H1 (cell line): ENCODE measurements around the gene RGS7BP. TPM values are rescaled to one million over a fixed set of nuclear protein-coding genes. Genes with fewer than 3 reads are reported as not detected.

ENCODE experiments used
- CTCF ChIA-PET: fragments of 300-600 bp; sonication (Branson Sonifier 250); formaldehyde crosslinking; loops from one replicate; lab custom pipeline; 2021; ENCODE audit not compliant: partially characterized antibody; lab: Charles Lee
- POLR2A ChIA-PET: fragments of 300-600 bp; sonication (Branson Sonifier 250); formaldehyde crosslinking; loops from one replicate; lab custom pipeline; 2021; ENCODE audit warnings: inconsistent platforms; ENCODE audit not compliant: partially characterized antibody; lab: Charles Lee
- DNase-seq, 2 experiments: peaks; one replicate each; pipeline versions ENCODE4 v3.0.0 to v3.0.0-alpha.2; 2010 to 2022; ENCODE audit warnings: low spot score in 2 of 2, low read depth in 1 of 2, mixed read lengths in 1 of 2
- FAIRE-seq: peaks from 2 replicates; lab custom pipeline; 2011; peaks lifted over from hg19 to GRCh38; lab: Jason Lieb, UNC
- H2AFZ ChIP-seq: 2 replicates; pipeline ENCODE4 v1.8.1; 2012; ENCODE audit warnings: low read length, inconsistent platforms
- H2AK5ac ChIP-seq: 2 replicates; pipeline ENCODE4 v1.6.1; 2013; ENCODE audit warnings: low read depth, low read length
- H2BK120ac ChIP-seq: replicated peaks from 2 replicates; pipeline ENCODE3; 2013; ENCODE audit warnings: low read depth, low read length, inconsistent platforms
- H2BK12ac ChIP-seq: 2 replicates; pipeline ENCODE4 v1.6.1; 2013; ENCODE audit warnings: low read depth, low read length
- H2BK15ac ChIP-seq: 2 replicates; pipeline ENCODE4 v1.6.1; 2013; ENCODE audit warnings: low read length
- H2BK20ac ChIP-seq: 2 replicates; pipeline ENCODE4 v1.6.1; 2013; ENCODE audit warnings: low read length
- H2BK5ac ChIP-seq: 2 replicates; pipeline ENCODE4 v1.6.1; 2013; ENCODE audit warnings: low read depth, low read length
- H3K14ac ChIP-seq: 2 replicates; pipeline ENCODE4 v1.6.1; 2013; ENCODE audit warnings: inconsistent platforms; ENCODE audit not compliant: insufficient read length
- H3K18ac ChIP-seq: 2 replicates; pipeline ENCODE4 v1.6.1; 2013; ENCODE audit warnings: low read length; ENCODE audit errors: extremely low read depth
- H3K23ac ChIP-seq: 2 replicates; pipeline ENCODE4 v1.6.1; 2013; ENCODE audit warnings: inconsistent platforms; ENCODE audit not compliant: insufficient read length
- H3K23me2 ChIP-seq: 2 replicates; pipeline ENCODE4 v1.6.1; 2013; ENCODE audit warnings: low read depth, low read length
- H3K27ac ChIP-seq: 2 replicates; pipeline ENCODE4 v1.6.1; 2011; ENCODE audit warnings: low read depth, low read length, inconsistent platforms
- H3K27me3 ChIP-seq, 4 experiments: replicated peaks in 1 of 4; 1 replicate in 1 of 4; 2 replicates in 3 of 4; pipeline versions ENCODE4 v1.6.1 to v1.8.1; 2011 to 2013; ENCODE audit warnings: low read length in 3 of 4, mild to moderate bottlenecking in 3 of 4, inconsistent platforms in 2 of 4, mixed read lengths in 2 of 4, moderate library complexity in 1 of 4; ENCODE audit not compliant: control insufficient read depth in 3 of 4, insufficient read depth in 3 of 4; ENCODE audit errors: extremely low read depth in 1 of 4
- H3K36me3 ChIP-seq, 4 experiments: 2 replicates each; pipeline versions ENCODE4 v1.6.1 to v1.8.1; 2011 to 2013; ENCODE audit warnings: mild to moderate bottlenecking in 4 of 4, low read length in 3 of 4, moderate library complexity in 2 of 4, control low read depth in 1 of 4, inconsistent platforms in 1 of 4; ENCODE audit not compliant: insufficient read depth in 4 of 4, control insufficient read depth in 2 of 4
- H3K4ac ChIP-seq: replicated peaks from 2 replicates; pipeline ENCODE3; 2013; ENCODE audit warnings: low read length, low read depth, mixed read lengths, inconsistent platforms; ENCODE audit not compliant: insufficient read length
- H3K4me1 ChIP-seq, 4 experiments: replicated peaks in 1 of 4; 1 replicate in 1 of 4; 2 replicates in 3 of 4; pipeline versions ENCODE4 v1.6.1 to v1.8.1; 2011 to 2013; ENCODE audit warnings: low read length in 3 of 4, inconsistent platforms in 2 of 4, mixed read lengths in 1 of 4; ENCODE audit not compliant: insufficient read depth in 4 of 4, control insufficient read depth in 3 of 4
- H3K4me2 ChIP-seq, 2 experiments: 2 replicates each; pipeline versions ENCODE4 v1.6.1 to v1.8.1; 2011 to 2013; ENCODE audit warnings: low read depth in 2 of 2, low read length in 2 of 2, control low read depth in 1 of 2, inconsistent platforms in 1 of 2, mild to moderate bottlenecking in 1 of 2; ENCODE audit not compliant: insufficient read depth in 1 of 2
- H3K4me3 ChIP-seq, 4 experiments: fragments of 200-600, 300-600 bp in 1 of 4; sonication (generic), shearing (Covaris generic), sonication (Bioruptor Twin) in 1 of 4; 2 replicates each; pipeline versions ENCODE4 v1.5.1 to v1.8.1; 2011 to 2016; ENCODE audit warnings: low read length in 4 of 4, low read depth in 3 of 4, control low read depth in 2 of 4, inconsistent platforms in 2 of 4, mild to moderate bottlenecking in 2 of 4, mixed read lengths in 1 of 4, moderate library complexity in 1 of 4; ENCODE audit not compliant: insufficient read depth in 2 of 4; ENCODE audit errors: extremely low read depth in 1 of 4
- H3K56ac ChIP-seq: replicated peaks from 2 replicates; pipeline ENCODE3; 2013; ENCODE audit warnings: low read depth, mild to moderate bottlenecking, mixed read lengths, low read length, inconsistent platforms; ENCODE audit not compliant: insufficient read length
- H3K79me1 ChIP-seq: 2 replicates; pipeline ENCODE4 v1.6.1; 2013; ENCODE audit warnings: low read depth, low read length, control low read depth
- H3K79me2 ChIP-seq, 2 experiments: 2 replicates each; pipeline versions ENCODE4 v1.6.1 to v1.8.1; 2012 to 2013; ENCODE audit warnings: low read length in 2 of 2, mild to moderate bottlenecking in 2 of 2, inconsistent platforms in 1 of 2; ENCODE audit not compliant: insufficient read depth in 2 of 2, control insufficient read depth in 1 of 2
- H3K9ac ChIP-seq, 4 experiments: replicated peaks in 1 of 4; 1 replicate in 1 of 4; 2 replicates in 3 of 4; pipeline versions ENCODE4 v1.6.1 to v1.8.1; 2011 to 2013; ENCODE audit warnings: low read depth in 3 of 4, low read length in 3 of 4, control low read depth in 2 of 4, mild to moderate bottlenecking in 2 of 4, moderate library complexity in 2 of 4, inconsistent platforms in 1 of 4; ENCODE audit errors: extremely low read depth in 1 of 4
- H3K9me3 ChIP-seq, 2 experiments: 2 replicates each; pipeline versions ENCODE4 v1.6.1 to v1.8.1; 2012 to 2013; ENCODE audit warnings: mild to moderate bottlenecking in 2 of 2, moderate library complexity in 2 of 2, control low read depth in 1 of 2, inconsistent platforms in 1 of 2, low read depth in 1 of 2, low read length in 1 of 2, mixed read lengths in 1 of 2; ENCODE audit not compliant: insufficient read depth in 2 of 2
- H4K20me1 ChIP-seq, 2 experiments: replicated peaks in 1 of 2; 2 replicates each; pipeline versions ENCODE3 to v1.8.1; 2011 to 2013; ENCODE audit warnings: inconsistent platforms in 2 of 2, low read length in 2 of 2, mild to moderate bottlenecking in 1 of 2; ENCODE audit not compliant: insufficient read depth in 2 of 2, control insufficient read depth in 1 of 2
- H4K5ac ChIP-seq: 2 replicates; pipeline ENCODE4 v1.6.1; 2013; ENCODE audit warnings: low read length, low read depth, mixed read lengths, inconsistent platforms; ENCODE audit not compliant: insufficient read length
- H4K8ac ChIP-seq: 2 replicates; pipeline ENCODE4 v1.8.0; 2013; ENCODE audit warnings: mild to moderate bottlenecking, moderate library complexity, low read length, inconsistent platforms; ENCODE audit not compliant: insufficient read depth; ENCODE audit errors: extremely low read depth
- H4K91ac ChIP-seq: replicated peaks from 2 replicates; pipeline ENCODE3; 2013; ENCODE audit warnings: low read length, mixed read lengths, inconsistent platforms; ENCODE audit not compliant: insufficient read length
- CEBPB ChIP-seq: IDR thresholded peaks from 2 replicates; pipeline ENCODE4 v1.6.1; 2012; ENCODE audit warnings: low read depth, low read length
- JUN ChIP-seq: IDR thresholded peaks from 2 replicates; pipeline ENCODE4 v1.6.1; 2011; ENCODE audit warnings: low read depth, mild to moderate bottlenecking, improper control_type of control experiment, low read length
- JUND ChIP-seq: IDR thresholded peaks from 2 replicates; pipeline ENCODE4 v1.6.1; 2011; ENCODE audit warnings: mild to moderate bottlenecking, improper control_type of control experiment, low read length
- NRF1 ChIP-seq: IDR thresholded peaks from 2 replicates; pipeline ENCODE4 v1.6.1; 2011; ENCODE audit warnings: mild to moderate bottlenecking, low read depth, low read length, improper control_type of control experiment
- SAP30 ChIP-seq: fragments of 300-600 bp; sonication (generic); IDR thresholded peaks from 2 replicates; pipeline ENCODE4 v1.7.1; 2012; ENCODE audit warnings: low read length, moderate library complexity, mild to moderate bottlenecking, inconsistent platforms; ENCODE audit not compliant: insufficient read depth, insufficient replicate concordance
- YY1 ChIP-seq: IDR thresholded peaks from 2 replicates; pipeline ENCODE4 v1.6.1; 2011; ENCODE audit warnings: low read depth, mild to moderate bottlenecking, low read length
- WGBS, 2 experiments: shearing (Covaris generic) in 1 of 2; methylation state at CpG; one replicate each; pipeline versions ENCODE4 v1.1.6 to v1.1.7; 2013 to 2015; ENCODE audit warnings: low lambda C conversion rate in 2 of 2, mixed read lengths in 2 of 2, inconsistent platforms in 1 of 2, low coverage in 1 of 2, missing lambda C conversion rate in 1 of 2; ENCODE audit not compliant: insufficient replicate concordance in 2 of 2, insufficient coverage in 1 of 2, insufficient read length in 1 of 2; ENCODE audit errors: extremely low coverage in 1 of 2, missing lambda C conversion rate in 1 of 2; 5-methylcytosine and 5-hydroxymethylcytosine counted together
- polyA plus RNA-seq, 7 experiments: library from polyadenylated mRNA; depleted of rRNA in 3 of 7; stranded (reverse) in 5 of 7; unstranded in 2 of 7; fragments of >200 nt in 5 of 7; fragments of 200-250 nt in 2 of 7; gene quantifications; 1 replicate in 5 of 7; 2 replicates in 1 of 7; 4 replicates in 1 of 7; pipeline versions ENCODE4 v1.2.1 to v1.2.3, GENCODE V29; 2011 to 2013; ENCODE audit warnings: missing spikeins in 2 of 7, mixed read lengths in 2 of 7
- total RNA-seq: library from RNA; stranded (reverse); fragmentation: NEBNext Ultra II Directional; extraction: Animal tissue kit (Norgen Biotek cat#: 25700); gene quantifications from 2 replicates; pipeline ENCODE4 v1.2.1, GENCODE V29; 2021

The RGS7BP gene
- total and polyA plus RNA-seq, 2 of the 8 experiments (the other 6 are each of a cell fraction or from before 2014, with no cell fraction given) = 0.65 to 2.3 TPM

GRCh38 chr5:64569858-64570257 is 64.0 kb downstream of the RGS7BP start:
- H3K36me3 ChIP-seq = no peaks in the 10 kb centered on the region
- H4K5ac ChIP-seq = no peak overlapping the region
- no peak overlapping the region for H3K27ac ChIP-seq
- no peak overlapping the region for H2BK20ac ChIP-seq
- no peak for TF ChIP-seq NRF1
- TF ChIP-seq CEBPB = no peak
- no peak for TF ChIP-seq YY1
- TF ChIP-seq JUN = no peak
- no peak for TF ChIP-seq JUND
- no peak for TF ChIP-seq SAP30
- H3K4me3 ChIP-seq = no peak overlapping the region
- no peak overlapping the region for H3K56ac ChIP-seq
- no peak overlapping the region for H2BK5ac ChIP-seq
- H4K91ac ChIP-seq = no peak overlapping the region
- H3K23ac ChIP-seq = no peak overlapping the region
- H2BK12ac ChIP-seq = no peak overlapping the region
- H3K9me3 ChIP-seq = no peaks in the 10 kb centered on the region
- H3K14ac ChIP-seq = no peak overlapping the region
- WGBS, 2 experiments = 82% methylated on average over 1 of the region's 1 CpG; no CpG with 5 or more reads in 1 of the 2 experiments
- no peak overlapping the region for H2AFZ ChIP-seq
- no peak overlapping the region for H2AK5ac ChIP-seq
- H3K27me3 ChIP-seq = no peaks in the 10 kb centered on the region
- H4K8ac ChIP-seq = no peak overlapping the region
- H3K79me2 ChIP-seq = no peaks in the 10 kb centered on the region
- H3K4ac ChIP-seq = no peak overlapping the region
- H3K79me1 ChIP-seq = no peaks in the 10 kb centered on the region
- CTCF ChIA-PET = no interaction called here
- H3K4me1 ChIP-seq = no peaks in the 10 kb centered on the region
- DNase-seq (no peak), FAIRE-seq (no peak)
- H2BK15ac ChIP-seq = no peak overlapping the region
- no peaks in the 10 kb centered on the region for H4K20me1 ChIP-seq
- H3K23me2 ChIP-seq = peaks cover 2% of the 10 kb centered on the region; the same call in 1 of the 2 replicates
- POLR2A ChIA-PET = no interaction called here
- H3K18ac ChIP-seq = no peak overlapping the region
- no peak overlapping the region for H2BK120ac ChIP-seq
- no peak overlapping the region for H3K9ac ChIP-seq
- no peak overlapping the region for H3K4me2 ChIP-seq
